ENCODE data around the gene BRWD1. TPM values are rescaled to one million over a fixed set of nuclear protein-coding genes. Genes with fewer than 3 reads are reported as not detected.

The BRWD1 gene
- total RNA-seq, 2 experiments from 2014 or later: 16.5 to 18.2 TPM

DNA sequence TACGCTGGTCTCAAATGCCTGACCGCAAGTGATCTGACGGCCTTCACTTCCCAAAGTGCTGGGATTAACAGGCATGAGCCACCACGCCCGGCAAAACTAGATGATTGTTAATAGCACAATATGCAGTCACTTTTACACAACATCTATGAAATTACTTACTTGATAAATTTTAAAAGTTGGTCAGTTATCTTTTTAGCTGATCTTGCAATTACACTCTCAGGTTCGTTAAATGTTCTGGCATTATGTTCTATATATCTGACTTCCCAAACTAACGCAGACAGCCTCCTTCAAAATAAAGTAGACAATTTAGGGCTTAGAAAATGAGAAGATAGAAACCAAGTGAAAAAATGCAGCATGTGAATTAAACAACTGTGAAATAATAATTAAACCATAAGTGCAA is 98.4 kb downstream of the BRWD1 start:
- no peak overlapping the region for H3K4me3 Mint-ChIP-seq
- no peaks in the 10 kb centered on the region for H3K9me3 Mint-ChIP-seq
- H3K27ac Mint-ChIP-seq: no peak overlapping the region
- H3K27me3 Mint-ChIP-seq: no peaks in the 10 kb centered on the region
- no peak for DNase-seq
- H3K36me3 Mint-ChIP-seq: peaks cover 27% of the 10 kb centered on the region
- peaks cover 17% of the 10 kb centered on the region for H3K4me1 Mint-ChIP-seq

DNA sequence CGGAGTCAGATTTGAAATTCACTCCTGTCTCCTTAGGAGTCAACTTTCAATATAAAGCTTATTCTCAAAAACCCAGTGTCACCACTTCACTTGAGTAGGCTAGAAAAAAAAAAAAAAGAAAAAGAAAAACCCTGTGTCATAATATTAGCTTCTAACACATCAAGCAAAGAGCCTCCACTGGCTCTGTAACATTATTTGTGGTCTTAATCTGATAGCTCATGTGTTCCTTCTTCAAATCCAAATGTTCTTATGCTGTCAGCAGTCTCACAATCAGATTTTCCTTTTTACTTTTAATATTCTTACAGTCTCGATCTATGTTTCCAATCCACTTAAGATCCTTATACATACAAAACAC is 104.1 kb downstream of the BRWD1 start:
- Mint-ChIP-seq H3K4me3 (no peak overlapping the region), H3K4me1 (peaks cover 25% of the 10 kb centered on the region), H3K27me3 (no peaks in the 10 kb centered on the region), H3K27ac (peak overlapping the region; percentile 67), H3K36me3 (peaks cover 36% of the 10 kb centered on the region), H3K9me3 (no peaks in the 10 kb centered on the region)
- no peak for DNase-seq

DNA sequence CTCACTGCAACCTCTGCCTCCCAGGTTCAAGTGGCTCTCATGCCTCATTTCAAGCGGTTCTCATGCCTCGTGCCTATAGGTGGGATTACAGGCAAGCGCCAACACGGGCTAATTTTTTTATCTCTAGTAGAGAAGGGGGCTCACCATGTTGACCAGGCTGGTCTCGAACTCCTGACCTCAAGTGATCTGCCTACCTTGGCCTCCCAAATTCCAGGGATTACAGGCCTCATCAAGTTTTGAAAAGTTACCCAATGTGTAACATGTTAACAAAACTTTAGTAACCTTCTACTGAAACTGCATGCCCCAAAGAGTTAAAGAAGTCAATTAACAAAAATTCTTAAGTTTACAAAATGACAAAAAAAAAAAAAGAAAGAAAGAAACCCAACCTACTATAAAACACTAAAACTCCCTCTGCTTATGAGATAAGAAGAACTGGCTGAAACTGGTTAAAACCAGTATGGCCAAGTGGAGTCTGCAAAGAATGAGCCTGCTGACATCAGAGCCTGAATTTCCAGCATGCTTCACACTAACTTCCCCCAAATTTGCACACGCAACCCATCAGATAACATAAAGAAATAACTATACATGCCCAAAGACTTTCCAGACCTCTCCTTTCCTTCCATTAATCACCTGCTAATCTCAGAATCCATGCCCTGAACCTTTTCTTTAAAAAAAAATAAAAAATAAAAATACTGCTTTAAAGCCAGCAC is 104.7 kb downstream of the BRWD1 start:
- Mint-ChIP-seq H3K4me3 (no peak overlapping the region), H3K36me3 (peaks cover 35% of the 10 kb centered on the region), H3K9me3 (no peaks in the 10 kb centered on the region), H3K27ac (peak overlapping the region; percentile 84), H3K27me3 (no peaks in the 10 kb centered on the region), H3K4me1 (peaks cover 25% of the 10 kb centered on the region)
- DNase-seq: no peak

DNA sequence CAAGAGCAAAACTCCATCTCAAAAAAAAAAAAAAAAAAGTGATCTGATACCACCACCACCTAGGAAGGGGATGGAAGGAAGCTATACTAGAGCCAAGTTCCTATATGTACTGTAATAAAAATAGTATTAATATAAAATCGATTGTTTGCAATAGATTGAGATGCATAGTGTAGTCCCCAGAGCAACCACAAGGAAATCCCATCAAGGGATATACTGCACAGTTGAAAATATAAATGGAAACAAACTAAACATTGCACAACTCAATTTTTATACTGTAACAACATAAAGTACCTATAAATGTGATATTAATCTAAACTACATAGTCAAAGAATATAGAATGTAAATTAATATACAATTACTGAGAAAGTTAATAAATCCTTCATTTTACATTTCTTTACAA is 109.3 kb downstream of the BRWD1 start:
- Mint-ChIP-seq H3K9me3 (no peaks in the 10 kb centered on the region), H3K27ac (no peak overlapping the region), H3K36me3 (peaks cover 15% of the 10 kb centered on the region)

DNA sequence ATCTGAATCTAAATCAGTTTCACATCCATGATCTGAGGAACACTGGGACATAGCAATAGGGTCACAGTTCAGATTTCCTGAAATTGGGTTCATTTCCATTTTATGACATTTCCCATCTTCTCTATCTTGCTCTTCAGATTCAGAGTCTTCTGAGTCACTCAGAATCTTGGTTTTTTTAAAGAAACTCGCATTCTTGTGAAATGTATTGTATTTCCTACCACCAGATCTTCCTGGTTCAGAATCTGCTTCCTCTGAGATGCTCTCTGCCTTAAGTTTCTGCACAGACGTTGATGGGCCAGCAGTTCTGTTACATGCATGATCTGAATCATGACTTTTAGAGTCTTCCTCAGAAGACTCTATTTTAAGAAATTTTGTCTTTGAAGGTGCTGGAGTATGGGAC is 114.6 kb downstream of the BRWD1 start:
- peak overlapping the region; percentile 26 for H3K27ac Mint-ChIP-seq

More for the DNA sequence above, 109.3 kb downstream of the BRWD1 start:
- no peak overlapping the region for H3K4me3 Mint-ChIP-seq
- H3K27me3 Mint-ChIP-seq: no peaks in the 10 kb centered on the region
- peaks cover 6% of the 10 kb centered on the region for H3K4me1 Mint-ChIP-seq
- no peak for DNase-seq

DNA sequence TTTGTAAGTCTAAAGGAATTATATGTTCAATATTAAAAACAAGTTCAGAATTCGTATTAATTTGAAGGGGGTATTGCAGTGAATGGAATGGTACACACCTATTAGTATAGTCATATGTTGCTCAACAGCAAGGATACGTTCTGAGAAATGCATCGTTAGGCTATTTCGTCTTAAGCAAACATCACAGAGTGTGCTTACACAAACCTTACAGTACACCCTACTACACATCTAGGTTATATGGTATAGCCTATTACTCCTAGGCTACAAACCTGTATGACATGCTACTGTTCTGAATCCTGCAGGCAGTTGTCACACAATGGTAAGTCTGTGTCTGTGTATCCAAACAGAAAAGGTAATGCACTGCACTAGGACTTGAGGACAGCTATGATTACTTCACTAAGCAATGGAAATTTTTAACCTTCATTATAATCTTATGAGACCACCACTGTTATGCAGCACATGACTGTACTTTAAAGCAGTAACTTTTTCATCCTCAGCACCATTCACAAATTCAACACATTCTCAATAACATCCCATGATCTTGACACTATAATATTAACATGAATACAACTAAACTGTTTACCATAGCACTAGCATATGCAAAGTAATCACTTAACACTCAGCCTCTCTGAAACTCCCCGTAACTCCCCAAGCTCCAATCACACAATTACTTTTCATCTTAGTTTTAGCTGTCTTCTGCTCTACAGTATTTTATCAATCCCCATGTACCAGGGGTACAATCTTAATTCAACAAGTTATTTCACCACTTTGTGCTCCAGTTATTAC is 115.8 kb downstream of the BRWD1 start:
- DNase-seq: no peak
- H3K27me3 Mint-ChIP-seq: no peaks in the 10 kb centered on the region
- H3K9me3 Mint-ChIP-seq: no peaks in the 10 kb centered on the region
- H3K27ac Mint-ChIP-seq: peak overlapping the region; percentile 50
- peaks cover 38% of the 10 kb centered on the region for H3K36me3 Mint-ChIP-seq
- H3K4me3 Mint-ChIP-seq: no peak overlapping the region
- peaks cover 32% of the 10 kb centered on the region for H3K4me1 Mint-ChIP-seq

More for the DNA sequence above, 114.6 kb downstream of the BRWD1 start:
- Mint-ChIP-seq H3K9me3 (no peaks in the 10 kb centered on the region), H3K4me3 (no peak overlapping the region), H3K4me1 (peaks cover 32% of the 10 kb centered on the region), H3K36me3 (peaks cover 38% of the 10 kb centered on the region), H3K27me3 (no peaks in the 10 kb centered on the region)
- DNase-seq: no peak

DNA sequence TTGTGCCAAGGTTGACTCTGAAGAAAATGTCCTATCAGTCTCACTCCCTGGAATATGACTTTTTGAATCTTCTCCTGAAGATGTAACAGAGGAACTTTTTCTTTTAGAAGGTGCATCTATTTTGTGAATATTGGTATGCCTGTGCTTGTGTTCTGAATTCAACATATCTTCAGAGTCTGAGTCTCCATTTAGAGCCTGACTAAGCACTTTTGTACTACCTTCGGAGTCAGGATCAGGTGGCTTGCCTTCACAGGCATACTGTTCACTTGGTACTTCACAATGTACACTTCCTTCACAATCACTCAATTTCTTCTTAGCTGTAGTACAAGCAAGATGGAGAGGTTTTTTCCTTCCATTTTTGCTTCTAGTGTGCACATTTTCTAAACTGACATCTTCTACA is 116.6 kb downstream of the BRWD1 start:
- Mint-ChIP-seq H3K4me1 (peaks cover 32% of the 10 kb centered on the region), H3K36me3 (peaks cover 42% of the 10 kb centered on the region), H3K4me3 (no peak overlapping the region)

DNA sequence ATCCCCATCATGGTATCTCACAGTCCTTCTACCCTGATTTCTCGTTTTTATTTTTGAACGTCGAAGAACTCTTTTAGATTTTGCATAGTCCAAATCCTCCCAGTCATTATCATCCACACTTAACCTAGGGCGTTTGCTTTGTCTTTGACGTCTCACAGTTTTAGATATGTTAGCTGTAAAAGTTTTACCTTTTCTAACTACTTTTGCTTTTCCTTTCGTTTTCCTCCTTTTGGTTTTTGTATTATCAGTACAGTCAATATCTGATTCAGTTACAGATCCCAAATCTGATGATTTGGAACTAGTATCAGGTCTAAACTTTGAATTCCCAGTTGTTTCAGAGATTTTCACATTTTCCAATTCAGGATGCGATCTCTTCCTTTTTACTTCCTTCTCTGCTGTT is 117.1 kb downstream of the BRWD1 start:
- peak overlapping the region; percentile 16 for H3K4me3 Mint-ChIP-seq
- peaks cover 32% of the 10 kb centered on the region for H3K4me1 Mint-ChIP-seq
- H3K9me3 Mint-ChIP-seq: no peaks in the 10 kb centered on the region
- peaks cover 42% of the 10 kb centered on the region for H3K36me3 Mint-ChIP-seq
- DNase-seq: no peak
- no peaks in the 10 kb centered on the region for H3K27me3 Mint-ChIP-seq
- peak overlapping the region; percentile 81 for H3K27ac Mint-ChIP-seq

More for the DNA sequence above, 116.6 kb downstream of the BRWD1 start:
- Mint-ChIP-seq H3K27me3 (no peaks in the 10 kb centered on the region), H3K27ac (peak overlapping the region; percentile 81), H3K9me3 (no peaks in the 10 kb centered on the region)
- DNase-seq: no peak

DNA sequence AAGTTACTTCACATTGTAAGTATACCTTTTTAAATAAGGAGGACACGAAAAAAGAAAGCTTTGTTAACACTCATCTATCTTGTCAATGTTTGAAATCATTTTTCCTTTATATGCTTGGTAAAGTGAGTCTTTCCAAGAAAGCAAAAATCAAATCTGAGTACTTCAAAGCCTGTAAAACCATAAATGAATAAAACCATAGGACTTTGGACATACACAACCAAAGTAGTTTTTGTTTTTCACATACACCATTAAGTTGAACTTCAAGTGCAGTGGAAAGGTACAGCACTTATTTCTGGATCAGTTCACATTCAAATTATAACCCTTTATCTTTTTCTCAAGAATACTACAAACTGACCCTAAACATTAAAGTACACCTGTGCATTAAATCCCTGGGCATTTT is 120.1 kb downstream of the BRWD1 start:
- peaks cover 50% of the 10 kb centered on the region for H3K4me1 Mint-ChIP-seq
- H3K27ac Mint-ChIP-seq: no peak overlapping the region

DNA sequence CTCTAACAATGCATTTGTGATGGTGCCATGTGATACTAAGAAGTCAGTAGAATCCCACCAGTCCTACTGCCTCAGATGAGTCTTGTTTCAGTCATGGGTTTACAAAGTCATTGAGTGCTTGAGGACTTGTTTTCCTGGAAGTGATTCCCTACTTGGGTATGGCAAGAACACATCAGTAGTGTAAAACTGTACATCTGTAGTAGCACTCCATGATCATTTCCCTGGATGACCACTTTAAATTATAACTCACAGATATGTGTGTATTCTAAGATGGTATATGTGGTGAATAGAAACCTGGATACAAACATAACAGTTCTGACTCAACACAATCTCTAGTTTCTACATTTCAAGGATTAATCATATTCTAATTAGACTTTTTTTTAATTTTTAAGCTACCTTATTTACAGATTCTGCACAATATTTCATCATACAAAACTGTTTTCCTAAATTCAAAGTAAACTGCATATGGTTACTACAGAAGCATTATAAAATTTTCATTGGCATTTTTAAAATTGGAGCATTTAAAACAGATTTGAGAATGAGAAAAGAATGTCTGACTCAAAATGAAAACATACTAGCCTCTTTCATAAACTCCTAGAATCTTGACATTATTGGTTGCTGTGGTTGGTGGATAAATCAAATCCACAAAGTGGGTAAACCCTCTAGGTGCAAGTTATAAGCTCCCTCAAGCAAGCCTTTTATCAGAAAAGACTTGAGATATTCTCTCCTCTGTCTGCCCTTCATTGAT is 123.4 kb downstream of the BRWD1 start:
- Mint-ChIP-seq H3K4me3 (peak overlapping the region; percentile 12), H3K36me3 (peaks cover 11% of the 10 kb centered on the region), H3K9me3 (no peaks in the 10 kb centered on the region), H3K27ac (peak overlapping the region; percentile 40), H3K27me3 (no peaks in the 10 kb centered on the region), H3K4me1 (peaks cover 53% of the 10 kb centered on the region)
- no peak for DNase-seq

More for the DNA sequence above, 120.1 kb downstream of the BRWD1 start:
- no peak overlapping the region for H3K4me3 Mint-ChIP-seq
- no peaks in the 10 kb centered on the region for H3K27me3 Mint-ChIP-seq
- H3K36me3 Mint-ChIP-seq: peaks cover 39% of the 10 kb centered on the region
- DNase-seq: no peak
- H3K9me3 Mint-ChIP-seq: no peaks in the 10 kb centered on the region

DNA sequence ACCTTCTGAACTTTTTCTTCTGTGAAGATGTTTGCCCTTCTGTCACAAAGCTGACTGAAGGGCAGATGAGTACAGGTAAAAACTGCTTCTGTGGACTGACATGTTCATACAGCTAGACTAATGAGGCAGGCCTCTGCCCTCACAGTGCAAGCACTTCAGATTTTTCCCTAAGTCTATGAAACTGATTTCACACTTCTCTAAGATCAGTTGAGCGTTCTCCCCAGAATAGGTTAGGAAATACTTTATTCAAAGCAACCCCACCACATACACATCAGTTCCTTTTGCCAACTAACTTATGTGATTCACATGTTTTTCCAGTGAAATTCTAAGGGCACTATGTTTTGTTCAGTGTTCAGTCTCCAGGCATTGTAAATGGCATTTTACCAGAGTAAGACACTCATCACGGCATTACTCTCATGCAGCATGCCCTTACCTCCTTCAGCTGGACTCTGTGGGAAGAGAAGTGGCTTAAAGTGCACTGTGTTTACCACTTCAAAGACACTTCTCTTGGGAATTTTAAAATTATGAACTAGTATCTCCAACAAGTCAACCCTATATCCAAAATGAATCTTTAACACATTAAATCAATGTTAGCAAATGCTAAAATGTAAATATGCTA is 124.8 kb downstream of the BRWD1 start:
- Mint-ChIP-seq H3K9me3 (no peaks in the 10 kb centered on the region), H3K36me3 (peaks cover 5% of the 10 kb centered on the region), H3K27me3 (no peaks in the 10 kb centered on the region), H3K27ac (peak overlapping the region; percentile 16), H3K4me3 (no peak overlapping the region), H3K4me1 (peaks cover 61% of the 10 kb centered on the region)
- DNase-seq: no peak

DNA sequence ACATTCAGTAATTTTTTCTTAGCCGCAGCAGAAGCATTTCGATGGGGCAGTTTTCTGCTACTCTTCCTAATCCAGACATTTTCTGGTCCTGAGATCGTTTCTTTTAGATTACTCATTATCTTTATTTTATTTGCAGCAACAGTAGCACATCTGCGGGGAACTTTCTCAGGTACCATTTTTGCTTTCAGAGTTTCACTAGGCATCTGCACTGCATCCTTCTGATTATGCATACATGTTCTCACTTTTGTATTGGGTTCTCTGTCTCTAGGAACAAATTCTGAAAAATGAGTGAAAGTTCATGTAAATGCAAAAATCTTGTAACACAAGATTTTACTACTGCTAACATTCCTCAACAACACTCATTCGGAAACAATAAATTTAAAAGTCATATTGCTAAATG is 126.3 kb downstream of the BRWD1 start:
- Mint-ChIP-seq H3K27ac (no peak overlapping the region), H3K27me3 (no peaks in the 10 kb centered on the region), H3K4me3 (no peak overlapping the region), H3K9me3 (no peaks in the 10 kb centered on the region), H3K36me3 (peaks cover 10% of the 10 kb centered on the region), H3K4me1 (peaks cover 64% of the 10 kb centered on the region)
- DNase-seq: no peak

DNA sequence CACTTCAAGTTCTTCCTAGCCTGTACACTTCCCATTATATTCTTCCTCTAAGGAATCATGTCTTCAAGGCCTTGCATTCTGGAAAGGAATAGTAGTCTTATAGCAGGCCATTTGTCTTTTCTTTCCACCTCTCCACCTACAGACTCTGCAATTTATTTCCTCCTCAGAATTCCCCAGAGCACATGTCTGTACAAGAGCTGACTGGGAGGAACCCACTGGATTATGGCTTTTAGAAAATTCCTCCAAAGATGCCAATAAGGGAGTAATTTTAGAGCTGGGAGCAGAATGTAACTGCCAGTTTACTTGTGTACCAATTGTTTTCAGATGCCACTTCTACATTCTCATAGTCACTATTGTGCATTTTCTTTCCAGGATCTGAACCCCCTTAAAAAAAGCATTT is 126.8 kb downstream of the BRWD1 start:
- Mint-ChIP-seq H3K27ac (peak overlapping the region; percentile 17), H3K4me3 (no peak overlapping the region), H3K9me3 (no peaks in the 10 kb centered on the region), H3K36me3 (peaks cover 11% of the 10 kb centered on the region), H3K4me1 (peaks cover 68% of the 10 kb centered on the region), H3K27me3 (no peaks in the 10 kb centered on the region)
- DNase-seq: no peak

DNA sequence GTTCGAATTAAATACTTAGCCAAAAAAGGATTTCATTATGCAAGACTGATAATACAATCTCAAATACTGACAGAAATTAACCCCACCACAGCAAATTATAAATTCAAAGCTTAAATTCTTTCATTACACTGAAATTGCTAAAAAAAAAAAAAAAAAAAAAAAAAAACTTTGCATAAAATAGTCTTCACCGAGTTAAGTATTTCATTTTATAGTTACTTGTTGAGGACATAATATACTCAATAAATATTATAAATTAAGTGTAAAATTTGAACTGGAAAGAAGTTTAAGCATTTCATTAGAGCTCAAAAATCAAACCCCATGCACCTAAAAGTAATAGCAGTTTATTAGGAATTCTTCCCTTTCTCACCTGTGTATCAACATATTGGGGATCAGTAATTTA is 128.3 kb downstream of the BRWD1 start:
- H3K4me3 Mint-ChIP-seq: peak overlapping the region; percentile 98
- no peaks in the 10 kb centered on the region for H3K27me3 Mint-ChIP-seq
- peaks cover 70% of the 10 kb centered on the region for H3K4me1 Mint-ChIP-seq
- peaks cover 18% of the 10 kb centered on the region for H3K36me3 Mint-ChIP-seq
- H3K27ac Mint-ChIP-seq: no peak overlapping the region
- H3K9me3 Mint-ChIP-seq: no peaks in the 10 kb centered on the region
- DNase-seq: no peak

All from activated naive CD8-positive, alpha-beta T cell treated with anti-CD3 and anti-CD28 coated beads for 36 hours (primary cell).